Activated naive CD4-positive, alpha-beta T cell treated with anti-CD3 and anti-CD28 coated beads, Interleukin-2, amount 50 U/mL, for 72 hours (primary cell): ENCODE results near the gene CIC. TPM values are rescaled to one million over a fixed set of nuclear protein-coding genes. Genes with fewer than 3 reads are reported as not detected.

ENCODE experiments used
- ATAC-seq, 2 donors: fragments of 150-1000 bp; cut with Tn5 transposase; 2 replicates each; pipeline ENCODE4 v1.10.0; 2021; ENCODE audit warnings: mild to moderate bottlenecking in 2 of 2, moderate library complexity in 2 of 2
- DNase-seq, 2 donors: peaks; one replicate each; pipeline ENCODE4 v3.0.0; 2021 to 2022; ENCODE audit warnings: low spot score in 2 of 2
- H3K27ac Mint-ChIP-seq, 2 donors: one replicate each; pipeline ENCODE4 v1.8.0; 2022; ENCODE audit warnings: mild to moderate bottlenecking in 2 of 2, mixed read lengths in 2 of 2
- H3K36me3 Mint-ChIP-seq, 2 donors: one replicate each; pipeline ENCODE4 v1.8.0; 2022; ENCODE audit warnings: mixed read lengths in 2 of 2
- H3K9me3 Mint-ChIP-seq, 2 donors: one replicate each; pipeline ENCODE4 v1.8.0; 2022; ENCODE audit warnings: mixed read lengths in 2 of 2
- total RNA-seq, 2 donors: library from RNA; stranded (reverse); gene quantifications; one replicate each; pipeline ENCODE4 v1.2.3, GENCODE V29; 2022

Gene CIC
- total RNA-seq, 2 donors from 2014 or later: 87.7 to 90.6 TPM

GRCh38 chr19:42279155-42279901, 10.3 kb downstream of the CIC start:
- DNase-seq (no peak), ATAC-seq (no peak)
- peak overlapping the region; percentile 94 to 98 for H3K27ac Mint-ChIP-seq
- H3K36me3 Mint-ChIP-seq: peaks cover 0 to 13% of the 10 kb centered on the region in 2 donors
- H3K9me3 Mint-ChIP-seq: no peaks in the 10 kb centered on the region

- peaks cover 0 to 14% of the 10 kb centered on the region in 2 donors for H3K36me3 Mint-ChIP-seq
- peak; percentile 35 to 65 for ATAC-seq
These were observed 11.1 kb downstream of the CIC start for GRCh38 chr19:42279902-42280814.

GRCh38 chr19:42280815-42281145, 11.7 kb downstream of the CIC start:
- Mint-ChIP-seq H3K27ac (peak overlapping the region in 1 of 2 donors; percentile 98), H3K9me3 (no peaks in the 10 kb centered on the region), H3K36me3 (peaks cover 0 to 13% of the 10 kb centered on the region in 2 donors)
- DNase-seq: no peak
- no peak for ATAC-seq

More at GRCh38 chr19:42279902-42280814, 11.1 kb downstream of the CIC start:
- DNase-seq: peak; percentile 88 to 90
- H3K27ac Mint-ChIP-seq: peak overlapping the region; percentile 94 to 98
- no peaks in the 10 kb centered on the region for H3K9me3 Mint-ChIP-seq

- Mint-ChIP-seq H3K9me3 (no peaks in the 10 kb centered on the region), H3K36me3 (peaks cover 0 to 13% of the 10 kb centered on the region in 2 donors), H3K27ac (peak overlapping the region in 1 of 2 donors; percentile 88)
- peak in 1 of 2 donors; percentile 39 for DNase-seq
- no peak for ATAC-seq
These were observed 12.2 kb downstream of the CIC start for GRCh38 chr19:42281146-42281826.

GRCh38 chr19:42281827-42282762, 13.0 kb downstream of the CIC start:
- DNase-seq: no peak
- Mint-ChIP-seq H3K9me3 (no peaks in the 10 kb centered on the region), H3K27ac (peak overlapping the region in 1 of 2 donors; percentile 94), H3K36me3 (peaks cover 0 to 13% of the 10 kb centered on the region in 2 donors)
- no peak for ATAC-seq

GRCh38 chr19:42282819-42283187, 13.8 kb downstream of the CIC start:
- no peak overlapping the region for H3K27ac Mint-ChIP-seq
- DNase-seq (no peak), ATAC-seq (no peak)
- H3K36me3 Mint-ChIP-seq: peaks cover 0 to 13% of the 10 kb centered on the region in 2 donors
- H3K9me3 Mint-ChIP-seq: no peaks in the 10 kb centered on the region

GRCh38 chr19:42283188-42284065, 14.4 kb downstream of the CIC start:
- H3K27ac Mint-ChIP-seq: no peak overlapping the region
- no peaks in the 10 kb centered on the region for H3K9me3 Mint-ChIP-seq
- ATAC-seq (peak; percentile 70 to 74), DNase-seq (peak; percentile 94 to 95)
- H3K36me3 Mint-ChIP-seq: peaks cover 0 to 13% of the 10 kb centered on the region in 2 donors

- peak; percentile 22 to 34 for ATAC-seq
- H3K9me3 Mint-ChIP-seq: no peaks in the 10 kb centered on the region
- no peak overlapping the region for H3K27ac Mint-ChIP-seq
- peaks cover 0 to 12% of the 10 kb centered on the region in 2 donors for H3K36me3 Mint-ChIP-seq
- peak; percentile 83 to 87 for DNase-seq
These were observed 15.0 kb downstream of the CIC start for GRCh38 chr19:42284066-42284501.

GRCh38 chr19:42284591-42285341, 15.7 kb downstream of the CIC start:
- DNase-seq (no peak), ATAC-seq (no peak)

GRCh38 chr19:42285541-42285941, 16.5 kb downstream of the CIC start:
- Mint-ChIP-seq H3K9me3 (no peaks in the 10 kb centered on the region), H3K36me3 (peaks cover 0 to 5% of the 10 kb centered on the region in 2 donors), H3K27ac (peak overlapping the region; percentile 83 to 86)
- DNase-seq (no peak), ATAC-seq (no peak)

More at GRCh38 chr19:42284591-42285341, 15.7 kb downstream of the CIC start:
- H3K9me3 Mint-ChIP-seq: no peaks in the 10 kb centered on the region
- H3K27ac Mint-ChIP-seq: peak overlapping the region; percentile 83 to 95
- H3K36me3 Mint-ChIP-seq: peaks cover 0 to 5% of the 10 kb centered on the region in 2 donors

GRCh38 chr19:42285988-42286348, 16.9 kb downstream of the CIC start:
- DNase-seq (no peak), ATAC-seq (no peak)
- Mint-ChIP-seq H3K9me3 (no peaks in the 10 kb centered on the region), H3K36me3 (peaks cover 0 to 5% of the 10 kb centered on the region in 2 donors), H3K27ac (peak overlapping the region; percentile 33 to 88)

- ATAC-seq: no peak
- DNase-seq: no peak
- H3K27ac Mint-ChIP-seq: peak overlapping the region; percentile 33 to 88
These were observed 17.4 kb downstream of the CIC start for GRCh38 chr19:42286349-42287016.

GRCh38 chr19:42287017-42287826, 18.2 kb downstream of the CIC start:
- DNase-seq (no peak), ATAC-seq (no peak)
- Mint-ChIP-seq H3K9me3 (no peaks in the 10 kb centered on the region), H3K27ac (no peak overlapping the region), H3K36me3 (peaks cover 0 to 5% of the 10 kb centered on the region in 2 donors)

More at GRCh38 chr19:42286349-42287016, 17.4 kb downstream of the CIC start:
- Mint-ChIP-seq H3K9me3 (no peaks in the 10 kb centered on the region), H3K36me3 (peaks cover 0 to 5% of the 10 kb centered on the region in 2 donors)
